Measurements from ENCODE around the gene KCNJ15. TPM values are rescaled to one million over a fixed set of nuclear protein-coding genes. Genes with fewer than 3 reads are reported as not detected.

Gene KCNJ15
- total RNA-seq, 1 donor from 2014 or later: 1.4 TPM

Other genes starting within 250 kb of the KCNJ15 start
- 88.8 and 98.8 TPM in 2 replicates for gene ERG, start 241.5 kb downstream of the KCNJ15 start, total RNA-seq